PFSK-1 (cell line): ENCODE measurements around the gene LPCAT1.

Experiments
- FOXP2 ChIP-seq: optimal IDR thresholded peaks from 2 replicates; pipeline ENCODE3; 2011; ENCODE audit warnings: borderline replicate concordance, control low read depth, inconsistent platforms; ENCODE audit not compliant: insufficient read depth; ENCODE audit errors: extremely low read length, extremely low read depth
- POLR2AphosphoS5 ChIP-seq: IDR thresholded peaks from 2 replicates; pipeline ENCODE4 v1.6.1; 2012; ENCODE audit warnings: low read depth, mild to moderate bottlenecking, control low read depth, low read length, moderate library complexity
- REST ChIP-seq, 2 experiments: IDR thresholded peaks; 2 replicates each; pipeline versions ENCODE4 v1.6.1 to v1.8.0; 2011 to 2012; ENCODE audit warnings: low read depth in 2 of 2, low read length in 2 of 2, control low read depth in 1 of 2, inconsistent platforms in 1 of 2, mild to moderate bottlenecking in 1 of 2, moderate library complexity in 1 of 2; ENCODE audit not compliant: insufficient read depth in 1 of 2
- SIN3A ChIP-seq: IDR thresholded peaks from 2 replicates; pipeline ENCODE4 v1.6.1; 2012; ENCODE audit warnings: mild to moderate bottlenecking, low read length, moderate library complexity, borderline replicate concordance; ENCODE audit not compliant: insufficient read depth
- TAF1 ChIP-seq: IDR thresholded peaks from 2 replicates; pipeline ENCODE4 v1.6.1; 2012; ENCODE audit warnings: low read length, control low read depth, borderline replicate concordance; ENCODE audit not compliant: insufficient read depth

Gene LPCAT1

DNA sequence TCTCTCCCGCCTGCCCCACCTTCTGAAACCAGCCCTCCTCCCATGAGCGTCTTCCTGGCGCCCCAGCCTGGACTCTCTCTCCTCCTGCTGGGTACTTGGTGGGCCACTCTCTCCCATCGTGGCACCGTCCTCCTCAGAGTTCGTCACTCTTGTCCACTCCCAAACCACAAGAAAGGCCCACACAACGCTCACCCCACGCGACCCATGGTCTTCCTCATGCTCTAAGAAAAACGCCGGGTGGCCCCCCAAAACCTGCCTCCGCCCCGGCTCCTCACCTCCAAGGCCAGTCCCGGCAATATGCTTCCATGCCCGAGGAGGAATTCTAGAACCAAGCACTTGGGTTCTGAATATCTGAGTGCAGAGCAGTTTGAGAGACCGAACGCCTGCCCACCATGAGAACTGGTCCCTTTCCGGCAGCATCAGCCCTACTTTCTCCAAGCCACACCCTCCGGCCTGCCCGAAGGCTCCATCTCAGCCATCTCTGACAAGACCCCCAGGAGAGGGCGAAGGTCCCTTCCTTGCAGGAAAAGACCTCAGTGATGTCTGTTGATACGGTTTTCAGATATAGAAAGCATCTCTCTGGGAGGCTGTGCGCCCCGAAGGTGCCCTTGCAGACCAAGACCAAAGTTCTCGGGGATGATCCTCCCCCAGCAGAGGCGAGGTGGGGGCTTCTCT lies 93.5 kb downstream of the LPCAT1 start:
- TF ChIP-seq TAF1 (no peak), REST (IDR thresholded peaks at IDR 0.05; ENCODE audit: insufficient read depth in 1 of 2, low read depth in 2 of 2, low read length in 2 of 2) (no peak), FOXP2 (no peak), POLR2AphosphoS5 (no peak), SIN3A (no peak)

DNA sequence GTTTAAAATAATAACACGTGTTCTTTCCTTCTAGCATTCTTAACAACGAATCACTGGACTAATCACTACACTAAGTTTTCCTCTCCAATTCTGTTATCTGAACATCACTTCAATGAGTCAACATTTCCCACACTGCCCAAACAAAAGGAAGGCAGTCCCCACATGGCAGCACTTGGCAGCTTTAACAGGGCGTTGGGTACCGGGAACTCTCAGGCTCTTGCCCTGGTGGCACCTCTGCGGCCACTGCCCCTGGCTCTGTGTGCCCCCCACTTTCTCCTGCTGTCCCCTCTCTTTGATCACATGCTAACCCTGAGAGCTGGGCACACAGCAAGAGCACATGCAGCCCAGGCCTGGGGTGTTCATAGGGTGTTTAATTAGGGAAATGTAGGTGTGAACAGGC lies 94.3 kb downstream of the LPCAT1 start:
- TF ChIP-seq TAF1, result no peak
- no peak for TF ChIP-seq REST (IDR thresholded peaks at IDR 0.05; ENCODE audit: insufficient read depth in 1 of 2, low read depth in 2 of 2, low read length in 2 of 2)
- no peak for TF ChIP-seq POLR2AphosphoS5
- TF ChIP-seq SIN3A, result no peak
- TF ChIP-seq FOXP2, result no peak

DNA sequence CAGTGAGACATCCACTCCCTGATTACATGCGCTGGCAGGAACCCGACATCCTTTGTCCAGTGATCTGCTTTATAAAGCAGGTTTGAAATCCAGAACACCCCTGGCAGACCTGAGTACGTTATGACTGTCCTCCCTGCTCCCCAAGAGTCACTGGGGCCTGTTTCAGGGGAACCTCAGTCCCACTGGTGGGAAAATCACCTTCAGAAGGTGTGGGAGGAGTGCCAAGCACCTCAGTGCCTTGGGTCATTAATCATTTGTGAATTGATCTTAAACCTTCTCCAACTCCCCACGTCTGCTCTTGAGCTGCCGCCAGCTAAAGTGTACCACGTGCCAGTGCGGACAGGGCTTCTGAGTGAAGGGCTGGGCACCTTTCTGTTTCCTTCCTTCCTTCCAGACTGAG lies 94.7 kb downstream of the LPCAT1 start:
- TF ChIP-seq POLR2AphosphoS5 (no peak), TAF1 (no peak), FOXP2 (no peak), SIN3A (no peak), REST (IDR thresholded peaks at IDR 0.05; ENCODE audit: insufficient read depth in 1 of 2, low read depth in 2 of 2, low read length in 2 of 2) (no peak)

- TF ChIP-seq POLR2AphosphoS5 (no peak), TAF1 (no peak), FOXP2 (no peak), SIN3A (no peak), REST (IDR thresholded peaks at IDR 0.05; ENCODE audit: insufficient read depth in 1 of 2, low read depth in 2 of 2, low read length in 2 of 2) (no peak)
These were observed 95.7 kb downstream of the LPCAT1 start for GRCh38 chr5:1428107-1428506.

DNA sequence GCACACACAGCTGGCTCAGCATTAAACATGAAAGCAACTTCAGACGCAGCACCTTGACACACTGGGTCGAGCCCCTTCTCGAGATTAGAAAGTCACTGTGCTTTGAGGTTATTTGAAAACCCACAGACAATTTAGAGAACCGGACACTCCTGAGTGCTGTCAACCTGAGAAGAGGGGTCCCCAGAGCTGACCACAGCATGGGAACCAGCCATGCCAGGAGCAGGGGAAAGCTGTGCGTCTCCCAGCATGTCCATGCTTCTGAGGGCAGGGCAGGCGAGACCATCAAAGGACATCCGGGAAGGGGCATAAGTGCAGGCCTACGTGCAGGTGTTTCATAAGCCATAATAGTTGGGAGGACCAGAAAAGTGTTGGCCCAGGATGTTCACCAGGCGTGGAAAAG lies 99.0 kb downstream of the LPCAT1 start:
- TF ChIP-seq TAF1 (no peak), REST (IDR thresholded peaks at IDR 0.05; ENCODE audit: insufficient read depth in 1 of 2, low read depth in 2 of 2, low read length in 2 of 2) (no peak), SIN3A (no peak), FOXP2 (no peak), POLR2AphosphoS5 (no peak)
